A673 (cell line): ENCODE measurements around the gene KCNIP2.

Experiments
- CTCF ChIP-seq: fragments of 300-800, 200-600 bp; sonication (generic); conservative IDR thresholded peaks from 2 replicates; pipeline ENCODE4 v1.5.1; 2017; ENCODE audit warnings: low read depth, mild to moderate bottlenecking, antibody characterized with exemption, low read length, moderate library complexity, mixed read lengths
- EZH2 ChIP-seq: fragments of 200-600 bp; sonication (generic); IDR thresholded peaks from 2 replicates; pipeline ENCODE4 v1.6.1; 2017; ENCODE audit warnings: borderline replicate concordance, low read depth, mild to moderate bottlenecking, mixed read lengths, antibody characterized with exemption, low read length; ENCODE audit not compliant: poor library complexity, severe bottlenecking

- TF ChIP-seq CTCF (no peak), EZH2 (no peak)
Measured at GRCh38 chr10:101841826-101842225, 1.8 kb downstream of the KCNIP2 start.
